Skeletal muscle tissue (tissue), 2 donors: ENCODE measurements around the gene KRTAP13-1. TPM values are rescaled to one million over a fixed set of nuclear protein-coding genes. Genes with fewer than 3 reads are reported as not detected.

Experiments
- small RNA-seq: library from RNA; depleted of rRNA; stranded (forward); fragments of <200 nt; gene quantifications from one replicate; pipeline ENCODE3, GENCODE V24; 2014
- total RNA-seq: library from RNA; depleted of rRNA; stranded (reverse); fragments of >200 nt; gene quantifications from one replicate; pipeline ENCODE4 v1.2.3, GENCODE V29; 2014

KRTAP13-1 gene
- total RNA-seq, 1 donor from 2014 or later, result not detected

Small RNAs within 50 kb of the gene (small RNA-seq; reads per million reads assigned to genes)
- gene KRTAP23-1 (not detected), gene MIR4327 (not detected)

Other genes with a start within 250 kb of the KRTAP13-1 start
- not detected for gene CLDN17, start 229.2 kb upstream of the KRTAP13-1 start, total RNA-seq
- gene CLDN8, start 179.9 kb upstream of the KRTAP13-1 start, total RNA-seq, result not detected
- not detected for gene KRTAP24-1, start 113.1 kb upstream of the KRTAP13-1 start, total RNA-seq
- gene KRTAP25-1, start 106.5 kb upstream of the KRTAP13-1 start, total RNA-seq, result not detected
- not detected for gene KRTAP26-1, start 75.7 kb upstream of the KRTAP13-1 start, total RNA-seq
- not detected for gene KRTAP27-1, start 58.3 kb upstream of the KRTAP13-1 start, total RNA-seq
- gene KRTAP23-1, start 47.4 kb upstream of the KRTAP13-1 start, total RNA-seq, result not detected
- gene KRTAP13-2, start 23.8 kb upstream of the KRTAP13-1 start, total RNA-seq, result not detected
- not detected for gene KRTAP13-3, start 29.9 kb downstream of the KRTAP13-1 start, total RNA-seq
- gene KRTAP13-4, start 34.2 kb downstream of the KRTAP13-1 start, total RNA-seq, result not detected
- gene KRTAP15-1, start 44.2 kb downstream of the KRTAP13-1 start, total RNA-seq, result not detected
- not detected for gene KRTAP19-1, start 84.3 kb downstream of the KRTAP13-1 start, total RNA-seq
- not detected for gene KRTAP19-2, start 91.4 kb downstream of the KRTAP13-1 start, total RNA-seq
- gene KRTAP19-3, start 96.0 kb downstream of the KRTAP13-1 start, total RNA-seq, result not detected
- gene KRTAP19-4, start 101.1 kb downstream of the KRTAP13-1 start, total RNA-seq, result not detected
- gene KRTAP19-5, start 106.1 kb downstream of the KRTAP13-1 start, total RNA-seq, result not detected
- not detected for gene KRTAP19-6, start 145.8 kb downstream of the KRTAP13-1 start, total RNA-seq
- not detected for gene KRTAP19-7, start 165.3 kb downstream of the KRTAP13-1 start, total RNA-seq
- not detected for gene KRTAP22-2, start 194.4 kb downstream of the KRTAP13-1 start, total RNA-seq
- gene KRTAP6-3, start 196.4 kb downstream of the KRTAP13-1 start, total RNA-seq, result not detected
- gene KRTAP6-2, start 202.9 kb downstream of the KRTAP13-1 start, total RNA-seq, result not detected
- gene KRTAP22-1, start 205.1 kb downstream of the KRTAP13-1 start, total RNA-seq, result not detected
- gene KRTAP6-1, start 217.9 kb downstream of the KRTAP13-1 start, total RNA-seq, result not detected
- gene KRTAP20-1, start 220.4 kb downstream of the KRTAP13-1 start, total RNA-seq, result not detected
- gene KRTAP20-4, start 224.6 kb downstream of the KRTAP13-1 start, total RNA-seq, result not detected
- gene KRTAP20-2, start 239.2 kb downstream of the KRTAP13-1 start, total RNA-seq, result not detected
- not detected for gene KRTAP20-3, start 246.8 kb downstream of the KRTAP13-1 start, total RNA-seq